ENCODE data around the gene LATS1. TPM values are rescaled to one million over a fixed set of nuclear protein-coding genes. Genes with fewer than 3 reads are reported as not detected.
"Not testable (repeated sequence)": the region's sequence is repeated elsewhere in the genome, so short reads cannot be mapped to it uniquely, and the experiment has no call there.

Gene LATS1
- 31.8 TPM for total RNA-seq

DNA sequence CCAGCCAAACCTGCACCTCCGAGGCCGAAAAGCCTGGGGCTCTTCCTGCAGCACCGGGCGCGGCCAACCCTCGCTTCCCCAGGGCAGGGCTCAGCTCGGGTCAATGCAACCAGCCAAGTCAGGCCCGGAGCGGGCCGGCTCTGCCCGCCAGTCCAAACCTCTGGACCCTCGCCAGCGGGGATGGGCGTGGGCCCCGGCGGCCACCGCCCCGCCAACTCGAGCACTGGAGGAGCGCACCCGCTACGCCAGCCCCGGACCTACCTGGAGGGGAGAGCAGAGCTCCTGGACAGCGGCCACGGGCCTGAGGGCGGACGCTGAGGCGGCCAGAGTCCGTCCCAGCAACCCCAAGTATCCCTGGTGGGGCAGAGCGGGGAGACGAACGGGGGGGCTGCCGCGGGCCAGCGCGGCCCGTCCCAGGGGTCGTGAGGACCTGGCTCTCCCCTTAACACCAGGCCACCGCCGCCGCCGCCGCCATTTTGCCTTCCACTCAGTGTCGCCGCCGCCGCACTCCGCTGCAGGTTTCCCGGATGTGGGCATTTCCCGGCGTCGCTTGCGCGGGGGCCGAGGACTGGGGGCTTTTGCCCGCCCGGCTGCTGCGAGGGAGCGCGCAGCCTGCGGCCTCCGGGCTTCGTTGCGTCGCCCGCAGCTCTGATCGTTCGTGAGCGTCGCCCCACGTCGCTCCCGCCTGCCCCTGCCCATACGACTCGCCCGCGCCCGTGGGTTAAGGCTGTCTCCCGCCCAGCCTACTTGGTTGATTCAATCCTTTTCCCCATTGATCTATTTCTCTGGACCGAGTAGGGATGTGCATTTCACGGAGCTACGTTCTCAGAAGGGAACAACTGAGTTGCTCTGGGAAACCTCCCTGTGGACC is at the start of gene LATS1:
LATS1 (minus strand) TSS at position 514 of the 871 bp plus-strand sequence. CDS start 15,975 bp downstream, outside the sequence.
- DNase-seq: peak; percentile 95

DNA sequence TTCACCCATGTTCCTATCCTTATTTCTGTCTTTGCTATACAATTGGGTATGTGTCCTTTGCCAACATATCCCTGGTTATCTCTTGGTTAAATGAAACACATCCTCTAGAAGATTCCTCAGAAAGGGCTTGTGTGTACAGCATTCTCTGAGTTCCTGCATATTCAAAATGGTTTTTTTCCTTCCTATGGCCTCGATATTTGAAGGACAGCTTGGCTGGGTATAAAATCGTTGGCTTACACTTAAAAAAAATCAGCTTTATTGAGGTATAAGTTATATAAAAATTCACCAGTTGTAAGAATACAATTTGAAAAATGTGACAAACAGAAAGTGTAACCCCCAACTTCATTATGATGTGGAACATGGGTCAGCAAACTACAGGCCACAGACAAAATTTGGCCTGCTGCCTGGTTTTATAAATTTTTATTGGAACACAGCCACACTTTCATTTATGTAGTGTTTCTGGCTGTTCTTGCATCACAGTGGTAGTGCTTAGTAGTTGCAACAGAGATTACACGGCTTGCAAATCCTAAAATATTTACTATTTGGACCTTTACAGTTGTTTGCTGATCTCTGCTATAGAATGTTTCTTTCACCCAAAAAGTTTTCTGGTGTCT is 48.4 kb upstream of the LATS1 start:
- DNase-seq: no peak

DNA sequence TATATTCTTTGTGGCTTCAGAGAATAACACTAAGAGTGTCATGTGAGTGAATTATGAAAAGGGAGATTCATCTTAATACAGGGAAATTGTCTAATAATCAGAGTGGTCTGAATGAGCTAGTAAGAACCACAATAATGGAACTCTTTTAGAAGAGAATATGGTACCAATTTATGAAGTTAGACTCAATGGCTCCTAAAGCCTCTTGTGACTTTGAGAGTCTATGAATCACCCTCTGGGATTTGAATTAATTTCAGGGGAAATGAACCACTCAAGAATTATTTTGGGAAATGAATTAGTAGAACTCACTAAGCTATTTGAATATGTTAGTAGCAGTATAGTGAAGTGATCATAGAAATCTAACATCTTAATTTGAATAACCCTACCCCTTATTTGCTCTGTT is 46.0 kb upstream of the LATS1 start:
- no peak for DNase-seq

DNA sequence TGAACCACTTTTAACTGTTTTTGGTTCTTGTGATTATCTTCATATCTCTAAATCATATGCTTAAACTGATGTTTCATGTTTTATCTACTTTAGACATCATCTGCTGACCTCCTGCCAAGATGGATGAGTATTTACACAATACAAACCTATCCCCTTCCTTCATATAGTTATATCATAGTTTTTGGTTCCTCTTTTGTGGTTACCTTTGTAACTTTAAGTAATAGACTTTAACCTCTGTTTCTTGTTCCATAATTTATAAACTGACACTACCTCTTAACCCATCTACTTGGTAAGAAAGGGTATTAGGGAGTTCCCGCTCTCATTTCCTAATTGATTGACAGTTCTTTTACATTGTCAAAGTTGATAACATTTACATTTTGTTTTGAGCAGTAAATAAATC is 43.5 kb upstream of the LATS1 start:
- DNase-seq: no peak

DNA sequence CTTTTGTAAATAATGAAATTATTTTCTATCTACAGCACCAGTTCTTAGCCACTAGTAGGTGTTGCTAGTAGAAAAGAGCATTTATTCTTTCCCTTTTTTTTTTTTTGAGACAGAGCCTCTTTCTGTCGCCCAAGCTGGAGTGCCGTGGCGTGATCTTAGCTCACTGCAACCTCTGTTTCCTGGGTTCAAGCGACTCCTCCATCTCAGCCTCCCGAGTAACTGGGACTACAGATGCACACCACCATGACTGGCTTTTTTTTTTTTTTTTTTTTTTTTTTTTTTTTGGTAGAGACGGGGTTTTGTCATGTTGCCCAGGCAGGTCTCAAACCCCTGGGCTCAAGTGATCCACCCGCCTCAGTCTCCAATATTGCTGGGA is 38.3 kb upstream of the LATS1 start:
- DNase-seq: no peak

DNA sequence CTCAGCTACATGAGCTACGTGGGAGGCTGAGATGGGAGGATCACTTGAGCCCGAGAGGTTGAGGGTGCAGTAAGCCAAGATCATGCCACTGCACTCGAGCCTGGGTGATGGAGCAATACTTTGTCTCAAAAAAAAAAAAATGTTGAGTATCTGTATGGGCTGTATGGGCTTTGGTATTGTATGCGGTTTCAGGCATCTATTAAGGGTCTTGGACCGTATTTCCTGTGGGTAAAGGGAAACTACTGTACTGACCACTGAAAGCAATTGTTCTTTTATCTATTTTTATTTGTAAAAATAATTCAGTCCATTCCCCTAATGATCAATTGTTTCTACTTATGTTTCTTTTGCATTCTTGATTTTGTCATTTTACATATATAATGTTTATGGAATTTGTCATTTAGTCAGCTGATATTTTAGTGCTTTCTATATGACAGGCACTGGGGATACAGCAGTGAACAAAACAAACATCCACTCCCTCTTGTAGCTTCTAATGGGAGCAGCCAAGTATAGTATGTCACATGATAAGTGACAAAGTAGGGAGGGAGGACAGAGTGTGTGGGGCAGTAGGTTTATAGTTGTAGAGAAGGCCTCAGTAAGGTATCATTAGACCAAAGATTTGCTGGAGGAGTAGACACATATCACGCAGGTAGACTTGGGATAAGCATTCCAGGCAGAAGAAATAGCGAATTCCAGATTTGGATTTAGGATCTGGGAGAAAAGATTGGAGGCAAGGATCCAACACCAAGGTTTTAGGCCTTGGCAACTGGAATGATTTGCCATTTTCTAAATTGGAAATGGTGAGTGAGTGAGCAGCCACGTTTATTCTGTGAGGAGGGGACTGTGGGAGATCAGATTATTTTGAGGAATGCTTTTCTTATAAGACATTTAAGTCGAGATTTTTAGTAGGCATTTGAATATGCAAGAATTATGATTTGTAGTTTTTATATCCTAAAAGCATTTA is 37.7 kb upstream of the LATS1 start:
- DNase-seq: peak; percentile 7

DNA sequence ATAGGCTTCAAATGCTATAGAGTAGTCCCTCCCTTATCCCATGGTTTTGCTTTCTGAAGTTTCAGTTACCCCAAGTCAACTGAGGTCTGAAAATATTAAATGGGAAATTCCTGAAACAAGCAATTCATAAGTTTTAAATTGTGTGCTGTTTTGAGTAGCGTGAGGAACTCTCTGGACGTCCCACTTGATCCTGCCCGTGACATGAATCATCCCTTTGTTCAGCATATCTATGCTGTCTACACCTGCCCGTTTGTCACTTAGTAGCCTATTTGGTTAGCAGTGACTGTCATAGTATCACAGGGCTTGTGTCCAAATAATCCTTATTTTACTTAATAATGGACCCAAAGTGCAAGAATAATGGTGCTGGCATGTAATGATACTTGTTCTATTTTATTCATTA is 36.6 kb upstream of the LATS1 start:
- no peak for DNase-seq

DNA sequence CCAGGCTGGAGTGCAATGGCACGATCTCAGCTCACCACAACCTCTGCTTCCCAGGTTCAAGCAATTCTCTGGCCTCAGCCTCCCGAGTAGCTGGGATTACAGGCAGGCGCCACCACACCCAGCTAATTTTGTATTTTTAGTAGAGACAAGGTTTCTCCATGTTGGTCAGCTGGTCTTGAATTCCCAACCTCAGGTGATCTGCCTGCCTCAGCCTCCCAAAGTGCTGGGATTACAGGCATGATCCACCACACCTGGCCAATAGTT is 35.4 kb upstream of the LATS1 start:
- not testable (repeated sequence) for DNase-seq

DNA sequence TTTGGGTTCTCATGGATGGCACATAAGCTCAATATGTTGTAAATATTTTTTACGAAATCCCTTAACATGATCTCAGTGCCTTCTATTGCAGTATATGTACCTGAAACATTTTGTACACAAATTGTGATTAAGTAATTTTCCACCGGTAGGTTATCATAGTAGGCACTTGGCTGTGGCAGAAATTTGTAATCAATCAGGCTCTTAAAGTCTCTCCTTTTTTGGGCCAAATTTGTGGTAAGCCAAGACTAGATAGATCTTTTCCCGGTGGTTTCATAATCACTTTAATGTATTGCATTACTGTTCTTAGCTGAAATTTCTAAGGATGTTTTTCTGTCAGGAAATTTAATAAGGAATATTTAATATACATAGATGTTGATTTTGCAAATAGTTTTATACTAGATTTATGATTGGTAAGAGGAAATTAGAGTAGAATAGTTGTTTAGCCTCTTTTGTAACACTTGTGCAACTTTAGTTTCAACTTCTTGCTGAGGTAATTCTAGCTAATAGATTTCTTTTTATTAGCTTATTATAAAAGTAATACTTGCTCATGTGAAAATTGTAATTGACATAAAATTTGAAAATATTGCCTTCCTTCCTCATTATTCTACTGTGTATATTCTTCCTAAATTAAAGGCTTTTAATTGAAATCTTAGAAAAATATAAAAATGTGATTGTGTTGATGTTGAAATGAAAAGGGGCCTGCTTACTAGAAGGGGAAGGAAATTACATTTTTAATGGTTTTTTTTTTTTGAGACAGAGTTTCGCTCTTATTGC is 34.9 kb upstream of the LATS1 start:
- no peak for DNase-seq

DNA sequence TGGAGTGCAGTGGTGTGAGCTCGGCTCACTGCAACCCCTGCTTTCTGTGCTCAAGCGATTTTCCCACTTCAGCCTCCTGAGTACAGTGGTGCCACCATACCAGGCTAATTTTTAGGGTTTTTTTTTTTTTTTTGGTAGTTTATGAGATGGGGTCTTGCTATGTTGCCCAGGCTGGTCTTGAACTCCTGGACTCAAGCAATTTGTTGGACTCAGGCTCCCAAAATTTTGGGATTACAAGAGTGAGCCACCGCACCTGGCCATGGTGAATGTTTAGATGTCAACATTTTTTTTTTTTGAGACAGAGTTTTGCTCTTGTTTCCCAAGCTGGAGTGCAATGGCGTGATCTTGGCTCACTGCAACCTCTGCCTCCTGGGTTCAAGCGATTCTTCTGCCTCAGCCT is 34.0 kb upstream of the LATS1 start:
- DNase-seq: not testable (repeated sequence)

DNA sequence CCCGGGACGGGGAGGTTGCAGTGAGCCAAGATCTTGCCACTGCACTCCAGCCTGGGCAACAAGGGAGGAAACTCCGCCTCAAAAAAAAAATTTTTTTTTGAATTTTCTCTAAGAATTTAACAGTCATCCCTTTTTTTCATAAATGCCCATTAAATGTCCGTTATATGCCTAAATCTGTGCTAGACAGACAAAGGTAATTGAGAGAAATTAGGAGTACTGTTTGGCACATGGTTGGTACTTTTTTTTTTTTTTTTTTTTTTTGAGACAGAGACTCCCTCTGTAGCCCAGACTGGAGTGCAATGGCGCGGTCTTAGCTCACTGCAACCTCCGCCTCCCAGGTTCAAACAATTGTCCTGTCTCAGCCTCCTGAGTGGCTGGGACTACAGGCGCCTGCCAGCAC is 33.3 kb upstream of the LATS1 start:
- DNase-seq: no peak

DNA sequence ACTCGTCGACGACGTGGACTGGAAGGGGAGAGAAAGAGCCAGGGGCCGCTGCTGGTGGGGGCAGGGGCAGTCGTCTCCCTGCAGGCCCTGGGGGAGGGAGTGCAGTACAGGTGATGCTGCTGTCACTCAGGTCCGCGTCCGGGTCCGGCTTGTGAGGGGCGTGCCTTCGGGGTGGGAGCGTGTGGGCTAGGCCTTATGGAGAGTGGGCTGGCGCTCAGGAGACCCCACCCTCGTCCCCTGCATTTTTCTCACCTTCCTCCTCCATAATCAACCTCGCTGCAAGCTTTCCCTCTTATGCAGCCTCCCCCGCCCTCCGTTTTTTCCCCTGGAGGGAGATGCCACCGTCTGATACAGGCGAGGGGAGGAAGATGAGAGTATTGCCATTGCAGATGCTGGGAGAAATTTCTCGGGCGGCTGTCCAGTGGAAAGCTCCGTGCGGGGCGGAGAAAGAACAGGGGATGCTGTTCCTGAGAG is 32.3 kb upstream of the LATS1 start:
- peak; percentile 74 for DNase-seq

DNA sequence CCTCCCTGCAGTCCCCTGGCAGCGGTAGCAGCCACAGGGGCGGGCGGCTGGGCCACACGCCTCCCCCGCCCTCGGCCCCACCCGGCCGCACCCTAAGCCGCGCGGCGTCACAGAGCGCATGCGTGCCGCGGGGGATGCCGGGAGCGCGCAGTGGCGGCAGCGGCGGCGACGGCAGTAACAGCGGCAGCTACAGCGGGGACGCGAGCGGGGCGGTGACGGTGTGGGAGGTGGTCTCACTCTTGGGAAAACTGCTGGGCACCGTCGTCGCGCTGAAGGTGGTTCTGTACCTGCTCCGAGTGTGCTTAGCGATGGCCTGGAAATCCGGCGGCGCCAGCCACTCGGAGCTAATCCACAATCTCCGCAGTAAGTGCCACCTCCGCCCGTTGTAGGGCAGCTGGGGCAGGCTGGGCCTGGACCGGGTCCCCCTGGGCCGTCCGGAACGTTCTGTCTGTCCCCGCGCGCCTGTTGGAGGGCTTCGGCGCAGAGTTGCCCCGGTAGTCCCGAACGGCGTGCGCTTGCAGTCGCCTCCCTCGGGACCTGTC is 31.8 kb upstream of the LATS1 start, which contains the start of gene PCMT1:
PCMT1 (plus strand) TSS at position 148 of the 542 bp plus-strand sequence; CDS start at position 309, 161 bp downstream.
- DNase-seq: peak; percentile 97

DNA sequence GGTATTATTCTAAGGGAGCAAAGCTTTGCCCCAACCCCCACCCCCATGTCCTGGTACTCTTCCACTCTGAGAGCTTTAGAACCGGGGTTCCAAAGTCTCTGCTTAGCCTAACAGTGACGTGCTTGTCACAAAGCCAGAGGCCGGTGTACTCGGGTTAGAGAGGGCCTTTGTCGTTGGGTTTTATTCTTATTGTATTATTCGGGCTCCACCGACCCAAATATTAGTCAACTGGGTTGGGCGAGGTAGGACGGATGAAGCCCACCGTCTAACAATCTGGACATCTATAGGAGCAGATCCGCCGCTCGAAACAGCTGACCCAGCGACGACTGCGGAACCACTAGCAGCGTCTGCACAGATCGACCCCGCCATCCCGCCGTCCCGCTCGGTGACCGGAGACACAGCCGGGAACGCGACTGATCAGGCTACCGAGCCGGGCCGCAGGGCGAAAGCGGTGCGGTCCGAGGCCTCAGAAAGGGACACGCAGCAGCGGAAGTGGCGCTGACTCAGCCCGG is 31.2 kb upstream of the LATS1 start:
- DNase-seq: not testable (repeated sequence)

DNA sequence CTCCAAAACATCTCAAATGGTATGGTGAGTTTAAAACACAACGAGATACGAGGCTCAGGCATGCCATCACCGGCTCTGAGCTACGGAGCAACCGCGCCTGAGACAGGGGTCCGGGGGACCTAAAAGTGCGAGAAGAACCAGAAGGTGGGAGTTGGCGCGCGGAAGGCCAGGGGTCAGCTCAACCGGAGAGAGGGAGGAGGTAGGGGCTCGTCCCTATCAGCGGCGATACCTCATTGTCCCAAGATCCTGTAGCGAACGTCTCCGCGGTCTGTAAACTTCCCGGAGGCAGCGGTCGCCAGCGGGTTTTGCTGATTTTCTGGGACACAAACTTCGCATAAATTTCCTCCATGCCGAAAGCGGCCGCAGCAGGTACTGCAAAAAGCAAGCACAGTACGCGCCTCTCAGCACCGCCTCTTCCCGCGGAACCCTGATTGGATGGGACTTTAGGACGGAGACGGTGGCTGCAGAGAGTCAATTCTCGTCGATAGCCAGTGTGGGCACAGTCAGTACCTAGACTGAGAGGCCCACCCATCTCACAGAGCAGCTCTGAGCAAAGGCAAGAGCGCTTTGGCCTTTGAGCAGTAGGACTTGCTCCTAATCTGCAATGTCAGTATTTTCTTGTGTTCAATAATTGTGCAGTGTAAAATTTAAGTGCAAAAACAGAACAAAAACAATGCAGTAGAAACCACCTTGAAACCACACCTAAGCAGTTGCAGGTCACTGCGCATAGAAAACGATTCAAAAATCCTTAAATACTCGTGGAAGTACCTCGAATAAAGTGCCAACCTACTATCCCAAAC is 28.4 kb upstream of the LATS1 start, which contains the start of gene NUP43:
NUP43 (minus strand) TSS at position 383 of the 800 bp plus-strand sequence; CDS start at position 349, 34 bp downstream.
- peak; percentile 97 for DNase-seq

DNA sequence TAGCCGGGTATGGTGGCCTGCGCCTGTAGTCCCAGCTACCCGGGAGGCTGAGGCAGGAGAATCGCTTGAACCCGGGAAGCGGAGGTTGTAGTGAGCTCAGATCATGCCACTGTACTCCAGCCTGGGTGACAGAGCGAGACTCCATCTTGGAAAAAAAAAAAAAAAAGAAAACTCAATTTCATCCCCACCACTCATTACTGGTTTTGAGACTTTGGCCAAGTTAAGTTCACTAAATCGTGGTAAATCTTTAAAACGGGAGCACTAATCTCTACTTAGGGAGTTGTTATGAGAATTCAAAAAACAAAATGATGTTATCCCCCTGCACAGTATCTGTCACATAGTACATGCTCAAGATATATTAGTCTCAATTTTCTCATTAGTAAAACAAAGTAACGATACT is 27.4 kb upstream of the LATS1 start:
- DNase-seq: not testable (repeated sequence)

DNA sequence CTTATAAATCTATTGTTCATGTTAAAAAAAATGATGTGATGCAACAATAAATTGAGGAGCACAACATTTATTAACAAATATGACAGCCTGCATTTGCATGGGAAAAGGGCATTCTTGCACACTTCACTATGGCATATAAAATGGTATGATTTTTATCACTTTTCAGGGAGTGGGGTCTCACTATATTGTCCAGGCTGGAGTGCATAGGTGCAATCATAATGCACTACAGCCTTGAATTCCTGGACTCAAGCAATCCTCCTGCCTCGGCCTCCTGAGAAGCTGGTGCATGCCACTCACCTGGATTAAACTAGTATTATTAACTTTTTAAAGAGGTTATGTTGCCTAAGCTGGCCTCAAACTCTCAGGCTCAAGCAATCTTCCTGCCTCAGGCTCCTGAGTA is 17.0 kb upstream of the LATS1 start:
- DNase-seq: no peak

DNA sequence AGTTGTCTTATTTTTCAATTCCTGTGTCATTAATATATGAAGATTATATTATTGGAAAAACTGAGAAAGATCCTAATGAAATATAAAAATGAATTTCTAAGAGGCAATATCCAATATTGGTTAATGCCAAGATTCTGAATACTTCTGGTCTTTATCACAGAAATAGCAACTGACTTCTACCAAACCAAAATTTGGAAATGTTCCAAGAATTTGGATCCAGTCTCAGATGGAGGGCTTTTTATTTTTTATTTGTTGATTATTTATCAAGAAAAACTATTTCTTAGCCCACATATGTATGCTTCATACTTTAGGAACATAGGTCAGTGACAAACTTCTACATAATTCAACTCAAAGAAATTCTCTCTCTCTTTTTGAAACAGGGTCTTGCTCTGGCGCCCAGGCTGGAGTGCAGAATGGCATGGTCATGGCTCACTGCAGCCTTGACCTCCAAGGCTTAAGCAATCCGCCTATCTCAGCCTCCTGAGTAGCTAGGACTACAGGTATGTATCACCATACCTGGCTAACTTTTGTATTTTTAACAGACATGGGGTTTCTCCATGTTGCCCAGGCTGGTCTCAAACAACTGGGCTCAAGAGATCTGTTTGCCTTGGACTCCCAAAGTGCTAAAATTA is 15.3 kb upstream of the LATS1 start:
- no peak for DNase-seq

DNA sequence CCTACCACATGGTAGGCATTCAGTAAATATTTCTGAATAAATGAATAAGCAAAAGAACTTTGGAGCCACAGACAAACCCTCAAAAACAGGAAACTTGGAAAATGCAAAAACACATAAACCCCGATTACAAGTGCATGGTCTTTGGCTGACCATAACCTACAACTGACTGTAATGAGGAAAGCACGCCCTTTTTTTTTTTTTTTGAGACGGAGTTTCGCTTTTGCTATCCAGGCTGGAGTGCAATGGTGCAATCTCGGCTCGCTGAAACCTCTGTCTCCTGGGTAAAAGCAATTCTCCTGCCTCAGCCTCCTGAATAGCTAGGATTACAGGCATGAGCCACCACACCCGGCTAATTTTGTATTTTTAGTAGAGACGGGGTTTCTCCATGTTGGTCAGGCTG is 11.9 kb upstream of the LATS1 start:
- no peak for DNase-seq
